Neural crest cell (in vitro differentiated cells): ENCODE results near the gene CTRB1. TPM values are rescaled to one million over a fixed set of nuclear protein-coding genes. Genes with fewer than 3 reads are reported as not detected.

Experiments used
- DNase-seq: peaks from one replicate; pipeline ENCODE4 v3.0.0; 2021; ENCODE audit warnings: low read depth, mixed read lengths, low spot score
- H3K27ac Mint-ChIP-seq: one replicate; pipeline ENCODE4 v1.8.0; 2021; ENCODE audit warnings: mild to moderate bottlenecking, mixed read lengths; ENCODE audit not compliant: unreplicated experiment
- H3K27me3 Mint-ChIP-seq: 2 replicates; pipeline ENCODE4 v1.8.0; 2021; ENCODE audit warnings: low read depth, mild to moderate bottlenecking, mixed read lengths
- H3K36me3 Mint-ChIP-seq: 2 replicates; pipeline ENCODE4 v1.8.0; 2021; ENCODE audit warnings: low read depth, mild to moderate bottlenecking, mixed read lengths
- H3K4me1 Mint-ChIP-seq: 2 replicates; pipeline ENCODE4 v1.8.0; 2021; ENCODE audit warnings: mixed read lengths
- H3K4me3 Mint-ChIP-seq: one replicate; pipeline ENCODE4 v1.8.0; 2021; ENCODE audit warnings: mild to moderate bottlenecking, mixed read lengths
- H3K9me3 Mint-ChIP-seq: 2 replicates; pipeline ENCODE4 v1.8.0; 2021; ENCODE audit warnings: mixed read lengths
- CTCF ChIP-seq: fragments of 200-600 bp; sonication (generic); conservative IDR thresholded peaks from 2 replicates; pipeline ENCODE4 v1.5.0; 2021; ENCODE audit warnings: antibody characterized with exemption, mild to moderate bottlenecking
- total RNA-seq: library from RNA; stranded (reverse); gene quantifications from 2 replicates; pipeline ENCODE4 v1.2.1, GENCODE V29; 2021

Gene CTRB1
- total RNA-seq, 1 donor from 2014 or later: not detected

DNA sequence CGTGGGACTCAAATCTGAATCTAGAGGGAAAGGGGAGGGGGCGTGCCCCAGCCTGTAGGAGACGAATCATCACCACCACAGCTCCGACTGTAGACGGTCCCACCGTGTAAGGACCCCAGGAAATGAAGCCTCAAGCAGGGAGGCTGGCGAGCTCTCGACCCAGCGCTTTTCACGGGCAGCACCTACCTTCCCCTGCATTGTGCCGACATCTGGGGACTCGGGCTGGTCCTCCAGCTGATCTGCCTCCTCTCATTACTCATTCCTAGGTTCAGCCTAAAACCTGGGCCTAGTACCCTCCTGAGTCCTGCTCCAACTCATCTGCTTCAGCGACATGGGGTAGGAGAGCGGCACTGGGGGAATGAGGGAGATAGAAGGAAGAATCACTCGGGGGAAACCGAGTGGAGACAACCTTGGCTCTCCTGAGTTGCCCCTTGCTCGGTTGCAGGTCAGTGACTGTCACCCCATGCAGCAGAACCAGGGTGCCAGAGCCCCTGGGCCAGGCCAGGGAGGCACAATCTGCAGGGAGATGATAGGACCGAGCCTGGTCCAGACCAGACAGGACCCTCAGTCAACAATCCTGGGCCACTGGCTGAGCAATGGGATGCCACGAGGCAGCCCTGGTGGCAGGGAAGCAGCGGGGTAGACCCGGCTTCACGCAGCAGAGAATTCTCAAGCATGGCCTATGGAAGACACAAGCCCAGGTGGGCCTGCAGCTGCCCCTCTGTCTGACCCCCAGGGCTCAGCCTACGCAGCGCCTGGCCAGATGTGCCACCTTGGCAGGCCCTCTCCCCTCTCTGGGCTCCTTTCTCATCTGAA lies 33.5 kb downstream of the CTRB1 start:
- no peaks in the 10 kb centered on the region for H3K36me3 Mint-ChIP-seq
- DNase-seq: no peak
- H3K27ac Mint-ChIP-seq: no peak overlapping the region
- no peak for TF ChIP-seq CTCF
- peak overlapping the region; percentile 88 for H3K4me3 Mint-ChIP-seq
- no peaks in the 10 kb centered on the region for H3K9me3 Mint-ChIP-seq
- peaks cover 7% of the 10 kb centered on the region for H3K27me3 Mint-ChIP-seq
- peaks cover 50% of the 10 kb centered on the region for H3K4me1 Mint-ChIP-seq

GRCh38 chr16:75252946-75253911 lies 34.4 kb downstream of the CTRB1 start:
- peaks cover 7% of the 10 kb centered on the region for H3K27me3 Mint-ChIP-seq
- H3K4me3 Mint-ChIP-seq: peak overlapping the region; percentile 80
- no peaks in the 10 kb centered on the region for H3K9me3 Mint-ChIP-seq
- no peak overlapping the region for H3K27ac Mint-ChIP-seq
- H3K4me1 Mint-ChIP-seq: peaks cover 50% of the 10 kb centered on the region
- no peak for TF ChIP-seq CTCF
- no peaks in the 10 kb centered on the region for H3K36me3 Mint-ChIP-seq
- DNase-seq: no peak

DNA sequence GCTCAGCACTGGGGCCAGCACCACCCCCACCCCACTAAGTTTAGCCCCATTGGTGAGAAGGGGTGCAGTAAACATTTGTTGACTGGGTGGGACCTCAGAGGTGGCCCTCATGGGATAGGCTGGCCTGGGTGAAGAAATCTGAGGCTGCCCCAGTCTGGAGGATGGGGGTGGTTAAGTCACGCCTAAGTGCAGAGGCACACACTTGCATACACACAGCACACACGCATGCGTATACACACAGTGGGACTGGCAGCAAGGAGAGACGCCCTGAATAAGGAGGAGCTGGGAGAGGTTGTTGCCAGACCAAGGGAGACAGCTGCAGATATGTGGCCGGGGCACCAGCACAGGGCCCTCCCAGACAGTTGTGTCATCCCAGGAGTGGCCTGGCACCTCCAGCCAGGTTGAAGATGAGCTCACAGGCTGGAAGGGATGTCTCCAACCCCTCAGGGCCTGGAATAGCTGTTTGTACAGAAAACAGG lies 35.6 kb downstream of the CTRB1 start:
- H3K36me3 Mint-ChIP-seq: no peaks in the 10 kb centered on the region
- H3K9me3 Mint-ChIP-seq: no peaks in the 10 kb centered on the region
- peaks cover 7% of the 10 kb centered on the region for H3K27me3 Mint-ChIP-seq
- H3K4me3 Mint-ChIP-seq: peak overlapping the region; percentile 47
- TF ChIP-seq CTCF: no peak
- no peak overlapping the region for H3K27ac Mint-ChIP-seq
- peaks cover 49% of the 10 kb centered on the region for H3K4me1 Mint-ChIP-seq
- no peak for DNase-seq

GRCh38 chr16:75256059-75256571 lies 37.3 kb downstream of the CTRB1 start:
- Mint-ChIP-seq H3K4me1 (peaks cover 46% of the 10 kb centered on the region), H3K27ac (no peak overlapping the region), H3K27me3 (no peaks in the 10 kb centered on the region), H3K4me3 (no peak overlapping the region), H3K36me3 (no peaks in the 10 kb centered on the region), H3K9me3 (no peaks in the 10 kb centered on the region)
- DNase-seq: no peak
- no peak for TF ChIP-seq CTCF

DNA sequence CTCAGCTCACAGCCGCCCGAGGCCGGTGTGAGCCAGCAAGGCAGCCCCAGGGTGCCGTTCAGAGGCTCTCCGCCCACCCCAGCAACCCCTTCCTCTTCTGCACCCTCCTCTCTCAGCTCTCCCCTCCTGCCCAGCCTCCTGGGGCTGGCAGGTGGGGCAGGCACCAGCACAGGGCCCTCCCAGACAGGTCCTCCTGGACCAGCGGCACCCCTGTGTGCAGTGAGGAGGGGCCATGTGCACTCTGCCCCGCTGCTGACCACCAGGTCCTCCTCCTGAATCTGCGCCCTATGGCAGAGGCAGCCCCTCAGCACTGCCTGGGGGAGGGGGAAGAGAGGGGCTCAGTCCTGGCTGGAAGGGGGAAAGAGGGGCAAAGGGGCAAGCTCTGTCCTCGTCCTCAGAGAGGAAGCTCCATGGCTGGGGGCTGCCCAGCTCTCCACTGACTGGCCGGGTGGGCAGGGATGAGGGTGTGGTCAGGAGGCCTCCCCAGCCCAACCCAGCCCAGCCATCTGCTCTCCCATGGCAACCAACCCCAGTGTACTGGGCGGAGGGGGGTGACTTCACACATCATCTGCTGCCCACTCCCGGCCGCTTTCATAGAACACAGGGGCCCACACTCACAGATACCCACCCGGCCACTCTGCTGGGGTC lies 38.0 kb downstream of the CTRB1 start:
- no peak for TF ChIP-seq CTCF
- Mint-ChIP-seq H3K27ac (peak overlapping the region; percentile 84), H3K4me3 (peak overlapping the region; percentile 48), H3K27me3 (no peaks in the 10 kb centered on the region), H3K4me1 (peaks cover 47% of the 10 kb centered on the region), H3K36me3 (no peaks in the 10 kb centered on the region), H3K9me3 (no peaks in the 10 kb centered on the region)
- DNase-seq: no peak
